ENCODE data around the gene GMPS. TPM values are rescaled to one million over a fixed set of nuclear protein-coding genes. Genes with fewer than 3 reads are reported as not detected.
"Not testable (repeated sequence)": the region's sequence is repeated elsewhere in the genome, so short reads cannot be mapped to it uniquely, and the experiment has no call there.

The GMPS gene
- total and polyA plus RNA-seq, 2 of the 4 experiments (the other 2 are of a cell fraction) = 33.9 to 52.5 TPM

GRCh38 chr3:155847993-155848392 lies 22.5 kb upstream of the GMPS start:
- CTCF ChIA-PET = no interaction called here

GRCh38 chr3:155849404-155849803 lies 21.0 kb upstream of the GMPS start:
- H3K4me3 ChIP-seq (ENCODE audit: insufficient read depth, low read depth, low read length); POLR2A ChIA-PET (ENCODE audit: unreplicated experiment); H2BK15ac ChIP-seq (ENCODE audit: low read depth, low read length); H2BK120ac ChIP-seq (ENCODE audit: low read depth, low read length); H3K36me3 ChIP-seq (ENCODE audit: control insufficient read depth, insufficient read depth, low read length); H3K4ac ChIP-seq (ENCODE audit: low read depth, low read length); H3K27me3 ChIP-seq (ENCODE audit: control insufficient read depth, insufficient read depth, low read length); H3K23ac ChIP-seq (ENCODE audit: low read depth, low read length); H4K20me1 ChIP-seq (ENCODE audit: insufficient read depth, low read length); dilution Hi-C loops (cut with HindIII; ENCODE audit: low sequenced_read_pairs, unreplicated experiment); BruUV-seq (replicated peaks); H3K9me3 ChIP-seq (ENCODE audit: control insufficient read depth, insufficient read depth, low read length); intact Hi-C loops (cut with micrococcal nuclease); H2AK5ac ChIP-seq (ENCODE audit: low read depth, low read length); H3K27ac ChIP-seq (ENCODE audit: insufficient read depth, low read length); H3K4me2 ChIP-seq (ENCODE audit: low read depth, low read length); H3K9me1 ChIP-seq (ENCODE audit: insufficient read depth, low read length); H3K4me1 ChIP-seq (ENCODE audit: control insufficient read depth, insufficient read depth, low read length); H2AFZ ChIP-seq (replicated peaks; ENCODE audit: low read length, poor library complexity); H4K8ac ChIP-seq (ENCODE audit: low read depth in 2 of 2, low read length in 2 of 2); H3K18ac ChIP-seq (ENCODE audit: low read depth, low read length); H2AK9ac ChIP-seq (replicated peaks; ENCODE audit: low read depth, low read length, poor library complexity); H2BK5ac ChIP-seq (ENCODE audit: low read depth, low read length, poor library complexity, severe bottlenecking); H3K14ac ChIP-seq (replicated peaks; ENCODE audit: low read depth, low read length); H3K56ac ChIP-seq (ENCODE audit: extremely low read depth, insufficient read depth, low read length); H4K91ac ChIP-seq (ENCODE audit: insufficient read depth, low read depth, low read length); H4K5ac ChIP-seq (ENCODE audit: low read depth, low read length); ATAC-seq (ENCODE audit: low read depth); DNase-seq; in situ Hi-C loops (cut with MboI; ENCODE audit: low sequenced_read_pairs); H2BK20ac ChIP-seq (ENCODE audit: low read depth, low read length); H3K9ac ChIP-seq (ENCODE audit: low read depth, low read length): not testable (repeated sequence)
- peaks cover 6 to 37% of the 10 kb centered on the region in 2 experiments; a peak in 3 of 4 replicates for H3K79me1 ChIP-seq (ENCODE audit: low read depth in 1 of 2, low read length in 2 of 2)
- WGBS, 2 experiments (ENCODE audit: extremely low coverage in 2 of 2, insufficient read length in 1 of 2) = no CpG with 5 or more reads among the region's 3 CpGs
- CTCF ChIA-PET = interaction anchor here (0.6 kb wide), 1 partner anchor 685 kb away, joined by 3 read pairs; no protein-coding TSS in a partner anchor

More at GRCh38 chr3:155847993-155848392, 22.5 kb upstream of the GMPS start:
- no peaks in the 10 kb centered on the region for H3K9me3 ChIP-seq (ENCODE audit: control insufficient read depth, insufficient read depth, low read length)
- H3K4me3 ChIP-seq (ENCODE audit: insufficient read depth, low read depth, low read length) = no peak overlapping the region
- no peak overlapping the region for H4K91ac ChIP-seq (ENCODE audit: insufficient read depth, low read depth, low read length)
- BruUV-seq (replicated peaks) = no TSS peak
- H3K4ac ChIP-seq (ENCODE audit: low read depth, low read length) = no peak overlapping the region
- H2BK5ac ChIP-seq (ENCODE audit: low read depth, low read length, poor library complexity, severe bottlenecking) = no peak overlapping the region
- no peak overlapping the region for H3K4me2 ChIP-seq (ENCODE audit: low read depth, low read length)
- WGBS, 2 experiments (ENCODE audit: extremely low coverage in 2 of 2, insufficient read length in 1 of 2) = no CpG with 5 or more reads among the region's 3 CpGs
- POLR2A ChIA-PET (ENCODE audit: unreplicated experiment) = no interaction called here
- no peak overlapping the region for H3K27ac ChIP-seq (ENCODE audit: insufficient read depth, low read length)
- H4K5ac ChIP-seq (ENCODE audit: low read depth, low read length) = no peak overlapping the region
- H3K9me1 ChIP-seq (ENCODE audit: insufficient read depth, low read length) = no peaks in the 10 kb centered on the region
- H3K23ac ChIP-seq (ENCODE audit: low read depth, low read length) = no peak overlapping the region
- H3K56ac ChIP-seq (ENCODE audit: extremely low read depth, insufficient read depth, low read length) = no peak overlapping the region
- no peaks in the 10 kb centered on the region for H3K27me3 ChIP-seq (ENCODE audit: control insufficient read depth, insufficient read depth, low read length)
- H4K20me1 ChIP-seq (ENCODE audit: insufficient read depth, low read length) = peaks cover 5% of the 10 kb centered on the region; the same call in 1 of the 2 replicates
- no peak overlapping the region for H3K14ac ChIP-seq (replicated peaks; ENCODE audit: low read depth, low read length)
- H2BK120ac ChIP-seq (ENCODE audit: low read depth, low read length) = no peak overlapping the region
- intact Hi-C loops (cut with micrococcal nuclease) = no loop called here
- no peak overlapping the region for H2AK9ac ChIP-seq (replicated peaks; ENCODE audit: low read depth, low read length, poor library complexity)
- ATAC-seq (ENCODE audit: low read depth) (no peak), DNase-seq (no peak)
- H2BK15ac ChIP-seq (ENCODE audit: low read depth, low read length) = no peak overlapping the region
- H3K36me3 ChIP-seq (ENCODE audit: control insufficient read depth, insufficient read depth, low read length) = peaks cover 6% of the 10 kb centered on the region; the same call in 1 of the 2 replicates
- peaks cover 6 to 29% of the 10 kb centered on the region in 2 experiments for H3K79me1 ChIP-seq (ENCODE audit: low read depth in 1 of 2, low read length in 2 of 2)
- H3K4me1 ChIP-seq (ENCODE audit: control insufficient read depth, insufficient read depth, low read length) = no peaks in the 10 kb centered on the region
- no peak overlapping the region for H2AK5ac ChIP-seq (ENCODE audit: low read depth, low read length)
- H3K9ac ChIP-seq (ENCODE audit: low read depth, low read length) = no peak overlapping the region
- H2AFZ ChIP-seq (replicated peaks; ENCODE audit: low read length, poor library complexity) = no peak overlapping the region
- no peak overlapping the region for H4K8ac ChIP-seq (ENCODE audit: low read depth in 2 of 2, low read length in 2 of 2)
- dilution Hi-C loops (cut with HindIII; ENCODE audit: low sequenced_read_pairs, unreplicated experiment) = no loop called here
- no peak overlapping the region for H3K18ac ChIP-seq (ENCODE audit: low read depth, low read length)
- no peak for TF ChIP-seq FOS (IDR thresholded peaks at IDR 0.05; ENCODE audit: low read depth, low read length)
- TF ChIP-seq SMC3 (IDR thresholded peaks at IDR 0.05; ENCODE audit: low read depth, low read length) = no peak
- TF ChIP-seq, protein P1, sequence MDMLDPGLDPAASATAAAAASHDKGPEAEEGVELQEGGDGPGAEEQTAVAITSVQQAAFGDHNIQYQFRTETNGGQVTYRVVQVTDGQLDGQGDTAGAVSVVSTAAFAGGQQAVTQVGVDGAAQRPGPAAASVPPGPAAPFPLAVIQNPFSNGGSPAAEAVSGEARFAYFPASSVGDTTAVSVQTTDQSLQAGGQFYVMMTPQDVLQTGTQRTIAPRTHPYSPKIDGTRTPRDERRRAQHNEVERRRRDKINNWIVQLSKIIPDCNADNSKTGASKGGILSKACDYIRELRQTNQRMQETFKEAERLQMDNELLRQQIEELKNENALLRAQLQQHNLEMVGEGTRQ (IDR thresholded peaks at IDR 0.05; ENCODE audit: low read depth, low read length) = no peak
- TF ChIP-seq MAZ (IDR thresholded peaks at IDR 0.05; ENCODE audit: borderline replicate concordance, low read depth, low read length) = no peak
- no peak for TF ChIP-seq MXI1 (IDR thresholded peaks at IDR 0.05; ENCODE audit: borderline replicate concordance, low read depth, low read length)
- TF ChIP-seq RFX5 (IDR thresholded peaks at IDR 0.05; ENCODE audit: low read depth, low read length) = no peak
- no peak for TF ChIP-seq CHD1 (IDR thresholded peaks at IDR 0.05; ENCODE audit: low read depth, low read length)
- TF ChIP-seq BHLHE40 (IDR thresholded peaks at IDR 0.05; ENCODE audit: low read depth, low read length) = no peak
- no peak for TF ChIP-seq POLR2A (IDR thresholded peaks at IDR 0.05; ENCODE audit: low read depth, low read length)
- no peak for TF ChIP-seq CEBPB (IDR thresholded peaks at IDR 0.05; ENCODE audit: low read depth, low read length)
- in situ Hi-C loops (cut with MboI; ENCODE audit: low sequenced_read_pairs) = no loop called here
- no peak overlapping the region for H2BK20ac ChIP-seq (ENCODE audit: low read depth, low read length)
